GM19351 (cell line): Measurements from ENCODE around the gene ZBTB21.
"Not testable (repeated sequence)": the region's sequence is repeated elsewhere in the genome, so short reads cannot be mapped to it uniquely, and the experiment has no call there.

Experiments used
- ATAC-seq: cut with Tn5 transposase; IDR thresholded peaks from one replicate; pipeline ENCODE4 v1.9.1; 2021; ENCODE audit warnings: mild to moderate bottlenecking, moderate library complexity; ENCODE audit not compliant: unreplicated experiment

Gene ZBTB21

DNA sequence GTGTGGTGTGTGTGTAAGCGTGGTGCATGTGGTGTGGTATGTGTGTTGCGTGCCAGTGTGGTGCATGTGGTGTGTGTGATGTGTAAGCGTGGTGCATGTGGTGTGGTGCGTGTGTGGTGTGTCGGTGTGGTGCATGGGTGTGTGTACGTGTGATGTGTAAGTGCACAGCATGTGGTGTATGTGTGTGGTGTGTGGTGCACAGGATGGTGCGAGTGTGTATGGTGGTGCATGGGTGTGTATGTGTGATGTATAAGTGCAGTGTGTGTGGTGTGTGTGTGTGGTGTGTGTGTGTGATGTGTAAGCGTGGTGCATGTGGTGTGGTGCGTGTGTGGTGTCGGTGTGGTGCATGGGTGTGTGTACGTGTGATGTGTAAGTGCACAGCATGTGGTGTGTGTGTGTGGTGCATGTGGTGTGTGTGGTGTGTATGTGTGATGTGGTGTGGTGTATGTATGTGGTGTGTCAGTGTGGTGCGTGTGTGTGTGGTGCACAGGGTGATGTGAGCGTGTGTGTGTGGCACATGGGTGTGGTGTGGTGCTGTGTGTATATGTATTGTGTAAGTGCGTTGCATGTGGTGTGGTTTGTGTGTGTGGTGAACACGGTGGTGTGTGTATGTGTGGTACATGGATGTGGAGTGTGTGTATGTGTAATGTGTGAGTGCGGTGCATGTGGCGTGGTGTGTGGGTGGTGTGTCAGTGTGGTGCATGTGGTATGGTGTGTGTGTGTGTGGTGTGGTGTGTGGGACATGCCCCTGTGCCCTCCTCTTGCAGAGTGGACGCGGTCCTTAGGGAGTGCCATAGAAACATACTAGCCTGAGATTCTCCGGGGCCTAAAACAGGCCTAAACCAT lies 55.3 kb downstream of the ZBTB21 start:
- no peak for ATAC-seq

DNA sequence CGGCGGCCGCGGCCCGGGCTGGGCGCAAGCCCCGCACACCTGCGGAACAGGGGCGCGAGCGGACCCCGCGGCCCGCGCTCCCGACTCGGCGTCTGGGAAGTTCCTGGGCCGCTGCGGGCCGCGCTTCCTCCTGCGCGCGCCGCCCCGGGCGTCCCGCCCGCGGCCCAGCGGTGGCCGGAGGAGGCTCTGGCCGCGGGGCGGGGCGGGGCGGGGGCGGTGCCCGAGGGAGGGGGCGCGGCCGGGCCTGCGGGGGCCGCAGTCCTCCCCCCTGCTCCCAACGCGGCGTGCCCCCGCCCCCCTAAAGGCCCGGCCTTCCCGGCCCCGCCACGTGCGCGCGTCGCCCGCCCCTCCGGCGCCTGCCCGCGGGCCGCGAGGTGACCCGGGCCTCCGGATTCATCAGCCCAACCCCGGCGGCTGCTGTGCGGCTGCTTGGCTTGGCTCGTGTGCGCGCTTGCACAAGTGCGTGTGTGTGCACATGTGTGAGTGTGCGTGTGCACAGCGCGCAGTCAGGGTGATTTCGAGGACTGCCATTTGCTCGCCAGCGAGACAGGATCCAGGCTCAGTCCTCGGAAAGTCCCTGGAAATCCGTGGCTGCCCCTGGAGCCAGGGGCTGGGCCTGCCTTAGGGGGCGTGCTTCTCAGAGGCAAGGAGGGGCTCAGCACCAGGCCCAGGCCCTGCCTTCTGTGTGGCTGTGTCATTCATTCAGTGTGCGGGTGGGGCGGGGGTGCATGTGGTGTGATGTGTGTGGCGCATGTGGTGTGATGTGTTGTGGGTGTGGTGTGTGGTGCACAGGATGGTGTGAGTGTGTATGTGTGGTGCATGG lies 56.1 kb downstream of the ZBTB21 start, which contains the start of gene C2CD2:
Gene C2CD2, minus strand, starts transcription at position 188 of the 823 bp plus-strand sequence. CDS start 370 bp downstream, outside the sequence.
- peak; percentile 58 for ATAC-seq

DNA sequence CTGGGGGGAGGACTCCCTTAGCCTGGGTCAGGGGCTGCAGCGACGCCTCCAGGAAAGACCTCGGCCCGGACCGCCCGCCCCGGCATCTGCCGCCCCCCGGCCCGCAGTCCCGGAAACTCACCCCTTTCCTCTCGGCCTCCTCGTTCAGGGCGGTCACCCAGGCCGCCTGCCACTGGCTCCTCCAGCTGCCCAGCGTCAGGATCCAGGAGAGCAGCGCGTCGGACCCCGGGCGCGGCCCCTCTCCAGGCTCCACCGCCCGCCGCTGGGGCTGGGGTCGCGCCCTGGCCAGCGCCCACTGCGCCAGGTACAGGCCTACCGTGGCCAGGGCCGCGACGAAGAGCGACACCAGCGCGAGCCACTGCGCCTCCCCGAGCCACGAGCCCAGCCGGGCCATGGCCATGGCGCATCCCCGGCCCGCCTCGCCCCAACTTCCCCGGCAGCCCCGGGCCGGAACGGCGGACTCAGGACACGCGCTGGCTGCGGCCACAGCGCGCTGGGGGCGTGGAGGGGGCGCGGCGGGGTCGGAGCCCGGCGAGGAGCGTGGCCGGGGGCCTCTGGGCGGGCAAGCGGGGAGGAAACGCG lies 56.8 kb downstream of the ZBTB21 start:
- peak; percentile 29 for ATAC-seq

DNA sequence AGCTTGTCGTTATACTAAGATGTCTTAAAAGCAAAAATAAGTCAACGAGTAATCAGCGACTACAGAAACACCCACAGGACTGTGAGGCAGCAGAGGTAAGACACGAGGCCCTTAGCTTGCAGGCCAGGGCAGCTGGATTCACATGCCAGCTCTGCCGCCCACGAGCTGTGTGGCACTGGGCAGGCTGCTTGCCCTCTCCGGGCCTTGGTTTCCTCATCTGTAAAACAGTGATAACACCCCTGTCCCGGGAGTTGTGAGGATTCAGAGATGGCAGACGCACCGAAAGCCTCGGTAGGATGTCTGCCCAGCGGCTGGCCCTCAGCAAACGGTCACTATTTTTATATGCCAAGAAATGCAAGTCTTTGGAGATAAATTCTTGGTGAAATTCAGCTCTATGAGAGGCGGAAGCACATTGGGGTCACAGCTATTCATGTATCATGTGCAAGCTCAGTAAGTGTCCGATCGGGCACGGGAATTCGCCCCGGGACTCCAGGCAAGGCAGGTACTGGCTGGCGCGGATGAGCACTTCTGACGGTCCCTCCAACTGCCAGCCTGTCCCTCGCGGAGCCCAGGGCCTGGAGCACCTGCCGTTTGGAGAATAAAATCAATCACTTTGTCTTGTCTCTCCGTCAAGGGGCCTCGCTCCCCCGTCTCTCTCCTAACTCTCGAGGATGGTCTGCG lies 57.5 kb downstream of the ZBTB21 start:
- no peak for ATAC-seq

GRCh38 chr21:41951876-41952567 lies 58.1 kb downstream of the ZBTB21 start:
- ATAC-seq, result no peak

DNA sequence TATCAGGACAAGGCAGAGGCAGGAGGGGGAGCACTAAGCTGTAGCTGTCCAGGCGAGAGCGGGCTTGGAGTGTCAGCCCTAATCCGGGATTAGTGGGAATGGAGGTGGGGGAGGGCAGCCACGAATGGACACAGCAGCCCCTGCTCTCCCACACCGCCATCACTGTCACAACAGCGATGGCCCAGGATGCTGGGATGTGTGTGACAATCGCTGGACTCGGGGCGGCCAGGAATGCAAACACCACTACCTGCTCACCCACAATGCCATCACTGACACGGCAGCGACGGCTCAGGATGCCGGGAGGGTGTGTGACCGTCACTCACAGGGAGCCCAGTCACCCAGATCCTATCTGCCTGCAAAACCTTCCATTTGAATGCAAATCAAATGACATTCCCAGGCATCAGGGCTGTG lies 59.2 kb downstream of the ZBTB21 start:
- ATAC-seq, result no peak

DNA sequence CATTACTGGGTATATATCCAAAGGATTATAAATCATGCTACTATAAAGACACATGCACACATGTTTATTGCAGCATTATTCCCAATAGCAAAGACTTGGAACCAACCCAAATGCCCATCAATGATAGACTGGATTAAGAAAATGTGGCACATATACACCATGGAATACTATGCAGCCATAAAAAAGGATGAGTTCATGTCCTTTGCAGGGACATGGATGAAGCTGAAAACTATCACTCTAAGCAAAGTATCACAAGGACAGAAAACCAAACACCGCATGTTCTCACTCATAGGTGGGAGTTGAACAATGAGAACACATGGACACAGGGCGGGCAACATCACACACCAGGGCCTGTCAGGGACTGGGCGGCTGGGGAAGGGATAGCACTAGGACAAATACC lies 60.5 kb downstream of the ZBTB21 start:
- ATAC-seq, result not testable (repeated sequence)

DNA sequence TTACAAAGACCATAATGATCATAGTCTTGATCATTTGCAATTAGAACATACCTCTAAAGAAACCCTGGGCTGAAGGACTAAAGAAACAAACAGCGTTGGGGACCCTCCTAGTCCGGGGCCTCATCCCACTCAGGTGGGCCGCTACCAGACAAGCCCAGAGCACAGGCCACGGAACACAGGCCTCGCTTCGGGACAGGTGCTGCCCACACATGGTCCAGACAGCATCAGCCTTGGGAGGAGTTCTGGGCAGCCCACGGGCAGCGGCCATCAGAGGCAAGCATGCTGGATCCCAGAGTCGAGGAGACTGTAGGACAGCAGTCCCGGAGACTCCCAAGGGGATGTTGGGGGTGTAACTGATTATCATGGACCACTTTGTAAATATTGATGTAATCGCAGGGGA lies 61.3 kb downstream of the ZBTB21 start:
- ATAC-seq, result no peak

DNA sequence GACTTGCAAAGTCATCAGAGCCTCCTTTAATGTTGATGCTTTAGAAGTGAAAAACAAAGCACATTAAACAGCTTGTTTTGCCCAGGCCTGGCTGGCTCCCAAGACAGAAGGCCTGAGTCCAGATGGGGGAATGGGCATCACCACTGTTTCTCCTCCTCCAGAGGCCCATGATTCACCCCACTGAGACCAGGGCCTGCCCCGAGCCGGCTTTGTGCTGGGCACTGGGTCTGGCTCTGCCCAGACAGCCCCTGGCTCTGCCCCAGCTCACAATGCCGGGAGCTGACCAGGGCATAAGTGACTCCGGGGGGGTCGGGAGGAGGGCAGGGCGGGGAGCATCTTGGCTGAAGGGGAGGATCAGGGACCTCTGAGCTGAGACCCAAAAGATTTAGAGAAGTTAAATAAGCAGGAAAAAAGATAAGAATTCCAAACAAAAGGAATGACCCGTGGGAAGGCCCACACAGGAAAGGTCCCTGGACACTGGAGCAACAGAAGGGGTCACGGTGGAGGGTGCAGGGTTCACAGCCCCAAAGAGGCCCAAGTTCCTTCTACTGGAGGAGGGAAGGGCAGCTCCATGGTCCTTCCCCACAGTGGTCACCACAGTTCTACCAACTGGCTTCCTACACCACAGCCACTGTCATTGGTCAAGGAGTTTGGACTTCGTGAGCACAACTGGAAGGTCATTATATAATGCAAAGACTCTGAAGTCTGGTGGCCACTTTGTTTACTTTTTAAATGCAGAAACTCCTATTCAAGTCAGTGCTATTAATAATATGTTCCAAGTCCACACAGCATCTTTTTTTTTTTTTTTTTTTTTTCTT lies 61.9 kb downstream of the ZBTB21 start:
- no peak for ATAC-seq

GRCh38 chr21:41945982-41946381 lies 64.2 kb downstream of the ZBTB21 start:
- ATAC-seq, result no peak

- no peak for ATAC-seq
Observed at GRCh38 chr21:41943851-41944250, 66.3 kb downstream of the ZBTB21 start.

- ATAC-seq, result no peak
Observed at GRCh38 chr21:41942457-41942856, 67.7 kb downstream of the ZBTB21 start.

DNA sequence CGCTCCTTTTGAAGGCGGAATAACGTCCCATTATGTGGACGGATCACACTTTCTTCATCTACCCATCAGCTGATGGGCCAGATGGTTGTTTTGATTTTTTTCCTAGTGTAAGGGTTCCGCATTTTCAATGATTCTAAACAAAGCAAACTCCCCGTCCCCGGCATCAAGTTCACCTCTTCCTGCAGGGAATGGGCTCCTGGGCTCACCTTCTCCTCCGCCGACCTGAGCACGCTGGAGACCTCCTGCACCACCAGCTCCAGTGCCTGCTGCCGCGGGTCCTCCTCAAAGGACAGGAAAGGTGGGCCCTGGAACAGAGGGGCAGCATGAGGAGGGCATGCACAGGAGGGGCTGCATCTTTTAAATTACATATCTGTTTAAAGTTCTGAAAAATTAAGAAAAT lies 68.2 kb downstream of the ZBTB21 start:
- ATAC-seq, result no peak

DNA sequence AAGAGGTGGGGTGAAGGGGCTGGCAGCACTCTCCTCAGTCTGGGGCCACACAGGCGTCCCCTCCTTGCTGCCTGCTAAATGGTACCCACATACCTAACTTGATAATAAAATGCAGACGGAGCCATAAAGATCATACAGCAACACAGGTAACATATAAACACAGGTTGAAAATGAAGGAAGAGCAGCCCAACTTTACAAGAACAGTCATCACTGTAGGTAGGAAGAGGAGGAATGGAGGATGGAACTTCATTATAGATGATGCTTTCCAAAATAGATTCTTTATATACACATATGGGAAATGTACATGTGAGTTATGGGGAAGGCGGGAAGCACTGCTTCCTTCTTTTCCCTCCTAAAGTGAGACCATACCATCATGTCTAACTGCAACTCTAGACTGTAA lies 69.7 kb downstream of the ZBTB21 start:
- no peak for ATAC-seq

DNA sequence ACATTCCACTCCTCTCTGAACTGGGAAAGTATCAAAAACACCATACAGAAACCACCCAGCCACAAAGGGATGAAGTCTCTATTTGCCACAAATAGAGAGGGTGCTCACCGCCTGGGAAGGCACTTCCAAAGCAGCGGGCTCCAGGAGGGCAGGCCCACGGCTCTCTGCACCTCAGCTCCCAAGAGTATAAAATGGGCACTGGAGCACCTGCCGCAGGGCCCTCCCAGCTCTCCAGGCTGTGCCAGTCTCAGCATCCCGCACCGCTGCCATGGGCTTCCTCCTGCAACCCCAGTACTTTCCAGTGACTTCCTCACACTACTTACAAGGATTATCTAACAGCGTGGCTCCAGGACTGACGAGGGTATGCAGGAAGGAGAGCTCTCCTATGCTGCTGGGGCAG lies 70.8 kb downstream of the ZBTB21 start:
- no peak for ATAC-seq
